DMS 273 (cell line): ENCODE results near the gene ASCL2.
A peak's percentile ranks its signal among the peaks of the same experiment; 100 is the strongest.

Source experiments
- DNase-seq: peaks from one replicate; lab custom pipeline; 2025; ENCODE audit not compliant: unreplicated experiment; lab: John Stamatoyannopoulos, UW

ASCL2 gene

GRCh38 chr11:2275334-2276279, 5.2 kb upstream of the ASCL2 start:
- no peak for DNase-seq

- DNase-seq, result no peak
These were observed 3.4 kb upstream of the ASCL2 start for GRCh38 chr11:2273771-2274170.

- no peak for DNase-seq
These were observed 2.9 kb upstream of the ASCL2 start for GRCh38 chr11:2273311-2273710.

- no peak for DNase-seq
These were observed 2.5 kb upstream of the ASCL2 start for GRCh38 chr11:2272946-2273280.

GRCh38 chr11:2272228-2272945, 2.0 kb upstream of the ASCL2 start:
- DNase-seq, result no peak

- no peak for DNase-seq
These were observed 1.2 kb upstream of the ASCL2 start for GRCh38 chr11:2271327-2272227.

- no peak for DNase-seq
These were observed 614 bp upstream of the ASCL2 start for GRCh38 chr11:2271077-2271326.

- DNase-seq, result peak; percentile 72
These were observed 627 bp downstream of the ASCL2 start for GRCh38 chr11:2269601-2270321.

- DNase-seq, result no peak
These were observed 1.4 kb downstream of the ASCL2 start for GRCh38 chr11:2268729-2269600.

- DNase-seq, result no peak
These were observed 2.3 kb downstream of the ASCL2 start for GRCh38 chr11:2267851-2268728.

- DNase-seq, result no peak
These were observed 3.0 kb downstream of the ASCL2 start for GRCh38 chr11:2267306-2267850.

- no peak for DNase-seq
These were observed 3.6 kb downstream of the ASCL2 start for GRCh38 chr11:2266586-2267305.

- DNase-seq, result no peak
These were observed 4.4 kb downstream of the ASCL2 start for GRCh38 chr11:2265854-2266585.

GRCh38 chr11:2265396-2265795, 5.0 kb downstream of the ASCL2 start:
- DNase-seq, result no peak

- no peak for DNase-seq
These were observed 5.9 kb downstream of the ASCL2 start for GRCh38 chr11:2264366-2265053.

GRCh38 chr11:2263724-2264360, 6.5 kb downstream of the ASCL2 start:
- DNase-seq, result no peak
